Measurements from ENCODE around the gene STAP1. TPM values are rescaled to one million over a fixed set of nuclear protein-coding genes. Genes with fewer than 3 reads are reported as not detected.

Gene STAP1
- total and polyA plus RNA-seq, 4 donors, result 0.03 to 0.51 (median 0.29) TPM

- H3K4me3 ChIP-seq (ENCODE audit: low read depth in 1 of 3, low read length in 3 of 3), result no peak overlapping the region
- no peak for DNase-seq (ENCODE audit: low spot score)
- no peaks in the 10 kb centered on the region for H3K4me1 ChIP-seq (ENCODE audit: control insufficient read depth in 4 of 4, insufficient read depth in 4 of 4, low read length in 3 of 4)
- whole genome bisulfite sequencing, result 85% methylated on average over 3 of the region's 3 CpGs
- no peaks in the 10 kb centered on the region for H3K9me3 ChIP-seq (ENCODE audit: control insufficient read depth in 4 of 4, low read length in 3 of 4)
- TF ChIP-seq FOXA1 (IDR thresholded peaks at IDR 0.05) (no peak), RXRA (IDR thresholded peaks at IDR 0.05) (no peak), GABPA (IDR thresholded peaks at IDR 0.05 in 1 of 2, conservative IDR thresholded peaks at IDR 0.05 in 1 of 2) (no peak), ZBTB33 (IDR thresholded peaks at IDR 0.05) (no peak), HNF4G (IDR thresholded peaks at IDR 0.05) (no peak), YY1 (IDR thresholded peaks at IDR 0.05) (no peak)
- H3K36me3 ChIP-seq (ENCODE audit: control insufficient read depth in 4 of 4, insufficient read depth in 3 of 4, low read depth in 1 of 4, low read length in 3 of 4), result no peaks in the 10 kb centered on the region
- no peak overlapping the region for H3K27ac ChIP-seq (ENCODE audit: low read depth in 1 of 2, low read length in 2 of 2)
- no peak overlapping the region for H3K9ac ChIP-seq (ENCODE audit: low read depth in 1 of 2, low read length in 2 of 2)
- peaks cover 0 to 2% (median 0%) of the 10 kb centered on the region in 4 donors for H3K27me3 ChIP-seq (ENCODE audit: control insufficient read depth in 4 of 4, insufficient read depth in 4 of 4, low read length in 3 of 4)
Measured at GRCh38 chr4:67554096-67554495, 4.4 kb upstream of the STAP1 start.

- Histone ChIP-seq H3K36me3 (ENCODE audit: control insufficient read depth in 4 of 4, insufficient read depth in 3 of 4, low read depth in 1 of 4, low read length in 3 of 4) (no peaks in the 10 kb centered on the region), H3K9ac (ENCODE audit: low read depth in 1 of 2, low read length in 2 of 2) (no peak overlapping the region), H3K4me1 (ENCODE audit: control insufficient read depth in 4 of 4, insufficient read depth in 4 of 4, low read length in 3 of 4) (no peaks in the 10 kb centered on the region), H3K9me3 (ENCODE audit: control insufficient read depth in 4 of 4, low read length in 3 of 4) (no peaks in the 10 kb centered on the region), H3K4me3 (ENCODE audit: low read depth in 1 of 3, low read length in 3 of 3) (no peak overlapping the region), H3K27me3 (ENCODE audit: control insufficient read depth in 4 of 4, insufficient read depth in 4 of 4, low read length in 3 of 4) (peaks cover 0 to 2% (median 0%) of the 10 kb centered on the region in 4 donors), H3K27ac (ENCODE audit: low read depth in 1 of 2, low read length in 2 of 2) (no peak overlapping the region)
- WGBS, result 64% methylated on average over 3 of the region's 3 CpGs
- no peak for TF ChIP-seq ZBTB33 (IDR thresholded peaks at IDR 0.05)
- TF ChIP-seq FOXA2 (IDR thresholded peaks at IDR 0.05), result no peak
- no peak for TF ChIP-seq YY1 (IDR thresholded peaks at IDR 0.05)
- TF ChIP-seq REST (IDR thresholded peaks at IDR 0.05), result no peak
- no peak for TF ChIP-seq TAF1 (conservative IDR thresholded peaks at IDR 0.05)
- no peak for TF ChIP-seq FOXA1 (IDR thresholded peaks at IDR 0.05)
- no peak for TF ChIP-seq GABPA (IDR thresholded peaks at IDR 0.05 in 1 of 2, conservative IDR thresholded peaks at IDR 0.05 in 1 of 2)
- no peak for TF ChIP-seq HNF4G (IDR thresholded peaks at IDR 0.05)
- TF ChIP-seq HNF4A (conservative IDR thresholded peaks at IDR 0.05), result no peak
- no peak for TF ChIP-seq RXRA (IDR thresholded peaks at IDR 0.05)
- TF ChIP-seq EGR1 (IDR thresholded peaks at IDR 0.05; ENCODE audit: low read depth in 2 of 2), result no peak
- no peak for TF ChIP-seq JUND (IDR thresholded peaks at IDR 0.05)
- TF ChIP-seq ATF3 (IDR thresholded peaks at IDR 0.05), result no peak
- no peak for TF ChIP-seq CTCF (IDR thresholded peaks at IDR 0.05; ENCODE audit: low read depth, low read length, missing input control)
- TF ChIP-seq NR2F2 (IDR thresholded peaks at IDR 0.05), result no peak
- no peak for TF ChIP-seq SP1 (IDR thresholded peaks at IDR 0.05)
- no peak for TF ChIP-seq MAX (IDR thresholded peaks at IDR 0.05)
- DNase-seq (ENCODE audit: low spot score), result no peak
Measured at GRCh38 chr4:67555447-67555846, 3.1 kb upstream of the STAP1 start.
